ENCODE measurements around the gene HAND2.
A peak's percentile ranks its signal among the peaks of the same experiment; 100 is the strongest.

The HAND2 gene

GRCh38 chr4:173529477-173530325 lies at the start of gene HAND2:
TSS of gene HAND2 (minus strand) at chr4:173530229. CDS start at chr4:173529289, 940 bp downstream.
- TF ChIP-seq L3MBTL2 (conservative IDR thresholded peaks at IDR 0.05) (peak; percentile 87), HDGF (IDR thresholded peaks at IDR 0.05; ENCODE audit: borderline replicate concordance) (no peak)
- DNase-seq (ENCODE audit: extremely low spot score), result peak; percentile 76
- POLR2A ChIA-PET, result interaction anchor here (0.7 to 2.0 kb wide), 11 partner anchors 8 to 687 kb away, joined by 3 to 9 read pairs (median 3); partner anchors contain the start of gene HMGB2
- CTCF ChIA-PET, result interaction anchor here (0.6 kb wide), 1 partner anchor 252 kb away, joined by 4 read pairs; no protein-coding TSS in a partner anchor

GRCh38 chr4:173578956-173579355 lies 48.9 kb upstream of the HAND2 start:
- POLR2A ChIA-PET, result interaction anchor here (0.7 kb wide), 1 partner anchor 57 kb away, joined by 3 read pairs; no protein-coding TSS in a partner anchor
- DNase-seq (ENCODE audit: extremely low spot score), result no peak
- TF ChIP-seq L3MBTL2 (conservative IDR thresholded peaks at IDR 0.05) (no peak), BHLHE40 (IDR thresholded peaks at IDR 0.05; ENCODE audit: borderline replicate concordance) (no peak), ELF4 (IDR thresholded peaks at IDR 0.05) (no peak), HDGF (IDR thresholded peaks at IDR 0.05; ENCODE audit: borderline replicate concordance) (no peak)
- CTCF ChIA-PET, result no interaction called here

- no peak for DNase-seq (ENCODE audit: extremely low spot score)
- ChIA-PET POLR2A (no interaction called here), CTCF (interaction anchor here (0.7 kb wide), 1 partner anchor 619 kb away, joined by 3 read pairs; no protein-coding TSS in a partner anchor)
- TF ChIP-seq ELF4 (IDR thresholded peaks at IDR 0.05) (no peak), L3MBTL2 (conservative IDR thresholded peaks at IDR 0.05) (peak; percentile 46; the same call in 1 of the 2 replicates)
Observed at GRCh38 chr4:173577963-173578362, 47.9 kb upstream of the HAND2 start.

- ChIA-PET POLR2A (no interaction called here), CTCF (no interaction called here)
- TF ChIP-seq BHLHE40 (IDR thresholded peaks at IDR 0.05; ENCODE audit: borderline replicate concordance) (no peak), FOXA1 (IDR thresholded peaks at IDR 0.05) (no peak), ZNF384 (IDR thresholded peaks at IDR 0.05) (no peak), FOXM1 (IDR thresholded peaks at IDR 0.05; ENCODE audit: borderline replicate concordance) (no peak), PKNOX1 (IDR thresholded peaks at IDR 0.05) (no peak), TARDBP (IDR thresholded peaks at IDR 0.05) (no peak), SP1 (IDR thresholded peaks at IDR 0.05) (no peak), L3MBTL2 (conservative IDR thresholded peaks at IDR 0.05) (no peak), HDGF (IDR thresholded peaks at IDR 0.05; ENCODE audit: borderline replicate concordance) (no peak), SUZ12 (IDR thresholded peaks at IDR 0.05) (no peak), NFRKB (IDR thresholded peaks at IDR 0.05) (no peak), ARNT (IDR thresholded peaks at IDR 0.05) (no peak), FOXK2 (IDR thresholded peaks at IDR 0.05) (no peak), LEF1 (IDR thresholded peaks at IDR 0.05; ENCODE audit: borderline replicate concordance) (no peak), CTBP1 (IDR thresholded peaks at IDR 0.05; ENCODE audit: borderline replicate concordance) (no peak), ELF4 (IDR thresholded peaks at IDR 0.05) (no peak)
- DNase-seq (ENCODE audit: extremely low spot score), result no peak
Observed at GRCh38 chr4:173575482-173576152, 45.6 kb upstream of the HAND2 start.

- TF ChIP-seq BHLHE40 (IDR thresholded peaks at IDR 0.05; ENCODE audit: borderline replicate concordance) (no peak), NFRKB (IDR thresholded peaks at IDR 0.05) (no peak), ZNF384 (IDR thresholded peaks at IDR 0.05) (no peak), ELF4 (IDR thresholded peaks at IDR 0.05) (no peak), SUZ12 (IDR thresholded peaks at IDR 0.05) (no peak), L3MBTL2 (conservative IDR thresholded peaks at IDR 0.05) (no peak), PKNOX1 (IDR thresholded peaks at IDR 0.05) (no peak), FOXA1 (IDR thresholded peaks at IDR 0.05) (no peak), FOXK2 (IDR thresholded peaks at IDR 0.05) (no peak), LEF1 (IDR thresholded peaks at IDR 0.05; ENCODE audit: borderline replicate concordance) (no peak), FOXM1 (IDR thresholded peaks at IDR 0.05; ENCODE audit: borderline replicate concordance) (no peak), HDGF (IDR thresholded peaks at IDR 0.05; ENCODE audit: borderline replicate concordance) (no peak), ARNT (IDR thresholded peaks at IDR 0.05) (no peak), CTBP1 (IDR thresholded peaks at IDR 0.05; ENCODE audit: borderline replicate concordance) (no peak), SP1 (IDR thresholded peaks at IDR 0.05) (no peak), TARDBP (IDR thresholded peaks at IDR 0.05) (no peak)
- no peak for DNase-seq (ENCODE audit: extremely low spot score)
- CTCF ChIA-PET, result no interaction called here
- POLR2A ChIA-PET, result no interaction called here
Observed at GRCh38 chr4:173573725-173574124, 43.7 kb upstream of the HAND2 start.

GRCh38 chr4:173573286-173573685 lies 43.3 kb upstream of the HAND2 start:
- POLR2A ChIA-PET, result no interaction called here
- CTCF ChIA-PET, result no interaction called here
- no peak for DNase-seq (ENCODE audit: extremely low spot score)
- no peak for TF ChIP-seq TARDBP (IDR thresholded peaks at IDR 0.05)
- TF ChIP-seq LEF1 (IDR thresholded peaks at IDR 0.05; ENCODE audit: borderline replicate concordance), result no peak
- TF ChIP-seq FOXA1 (IDR thresholded peaks at IDR 0.05), result no peak
- TF ChIP-seq L3MBTL2 (conservative IDR thresholded peaks at IDR 0.05), result no peak
- TF ChIP-seq NFRKB (IDR thresholded peaks at IDR 0.05), result no peak
- no peak for TF ChIP-seq FOXM1 (IDR thresholded peaks at IDR 0.05; ENCODE audit: borderline replicate concordance)
- TF ChIP-seq ZNF384 (IDR thresholded peaks at IDR 0.05), result no peak
